GM21786 (cell line): ENCODE data around the gene OR6A2.

Source experiments
- ATAC-seq: cut with Tn5 transposase; IDR thresholded peaks from one replicate; pipeline ENCODE4 v1.9.1; 2021; ENCODE audit not compliant: unreplicated experiment

Gene OR6A2

DNA sequence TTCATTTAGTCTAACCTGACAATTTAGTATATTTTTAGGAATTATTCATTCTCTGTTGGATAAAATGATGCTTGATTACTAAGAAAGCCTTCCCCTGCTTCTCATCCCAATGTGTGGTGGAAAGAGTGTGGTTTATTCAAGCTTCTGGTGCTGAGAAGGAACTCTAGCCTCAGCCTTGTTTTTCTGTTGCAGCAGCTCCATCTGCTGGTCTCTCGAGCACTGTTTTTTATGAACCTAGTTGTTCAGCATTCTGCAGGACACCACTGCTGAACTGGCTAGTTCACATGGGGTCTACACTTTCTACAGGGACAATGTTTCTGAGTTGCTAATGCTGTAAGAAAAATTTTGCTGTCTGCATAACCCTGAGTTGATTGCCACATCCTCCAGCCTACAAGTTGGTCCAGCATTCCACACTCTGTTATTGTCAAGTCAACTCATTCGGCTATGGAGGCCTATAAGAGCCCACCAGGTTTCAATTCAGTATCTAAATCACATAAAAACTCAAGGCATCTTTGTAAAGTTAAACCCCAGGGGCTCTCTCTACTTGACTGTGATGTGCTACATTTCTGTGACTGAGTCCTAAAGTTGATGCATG is 42.0 kb downstream of the OR6A2 start:
- ATAC-seq = peak; percentile 68

DNA sequence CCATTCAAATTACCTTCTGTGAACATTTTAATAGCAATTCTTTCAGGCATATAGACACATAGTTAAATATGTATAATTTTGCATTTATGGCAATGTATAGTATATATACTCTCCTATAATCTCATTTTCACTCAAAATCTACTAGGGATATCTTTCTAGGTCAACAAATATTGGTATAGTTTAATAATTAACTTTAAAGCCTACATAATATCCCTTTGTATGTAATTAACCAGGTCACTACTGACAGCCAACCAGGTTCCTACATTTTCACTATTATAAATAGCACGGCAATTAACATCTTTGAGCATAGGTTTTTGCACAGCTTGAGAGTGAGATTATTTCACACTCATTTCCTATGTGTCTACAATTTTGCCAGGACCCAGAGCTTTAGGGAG is 43.5 kb downstream of the OR6A2 start:
- ATAC-seq = no peak

DNA sequence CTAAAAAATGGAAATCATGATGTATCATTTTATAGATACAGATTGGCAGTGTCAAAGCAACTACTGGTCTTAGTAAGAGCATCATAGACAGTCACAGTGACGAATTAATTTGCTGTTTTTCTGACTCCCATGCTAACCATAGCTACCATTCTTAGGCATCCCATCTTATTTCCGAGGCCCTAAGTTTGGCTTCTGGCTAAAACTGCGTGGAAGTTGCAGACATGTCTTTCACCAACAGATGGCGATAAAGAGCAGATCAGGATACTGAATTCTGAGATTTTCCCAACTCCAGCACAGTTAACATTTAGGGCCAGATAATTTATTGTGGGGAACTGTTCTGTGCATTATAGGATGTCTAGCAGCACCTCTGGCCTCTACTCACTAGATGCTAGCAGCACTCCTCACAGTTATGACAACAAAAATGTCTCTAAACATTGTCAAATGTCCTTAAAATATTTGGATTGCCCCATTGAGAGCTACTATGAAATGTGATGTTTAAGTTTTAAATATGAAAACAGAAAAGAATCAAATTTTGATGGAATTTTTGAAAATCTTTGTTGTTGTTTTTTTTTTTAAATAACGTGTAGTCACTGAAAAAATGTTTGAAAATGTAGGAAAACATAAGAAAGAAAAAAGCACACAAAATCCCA is 44.1 kb downstream of the OR6A2 start:
- no peak for ATAC-seq

DNA sequence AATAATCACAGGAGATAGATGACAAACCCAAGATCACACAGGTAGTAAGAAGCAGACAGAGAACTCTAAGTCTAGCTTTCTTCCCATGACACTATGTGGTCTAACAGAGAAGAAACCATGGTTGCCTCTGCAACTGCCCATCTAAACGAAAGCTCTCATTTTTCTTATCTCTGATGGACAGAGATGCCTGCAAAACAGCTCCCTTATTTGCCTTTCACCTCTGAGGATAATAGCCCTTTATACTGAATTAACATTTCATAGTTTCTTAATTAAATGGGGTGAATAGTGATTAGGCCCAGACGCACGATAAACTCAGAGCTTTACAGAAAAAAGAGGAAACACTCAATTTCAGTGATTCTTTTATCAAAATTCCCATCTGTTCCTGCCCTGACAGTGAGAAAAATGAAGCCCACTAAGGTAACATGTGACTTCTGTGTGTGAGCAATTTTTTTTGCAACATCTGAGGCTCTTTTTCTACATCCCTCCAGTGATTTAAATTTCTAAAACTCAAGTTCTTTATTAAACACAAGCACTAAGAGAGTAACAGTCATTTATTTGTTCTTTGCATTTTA is 52.3 kb downstream of the OR6A2 start:
- no peak for ATAC-seq

DNA sequence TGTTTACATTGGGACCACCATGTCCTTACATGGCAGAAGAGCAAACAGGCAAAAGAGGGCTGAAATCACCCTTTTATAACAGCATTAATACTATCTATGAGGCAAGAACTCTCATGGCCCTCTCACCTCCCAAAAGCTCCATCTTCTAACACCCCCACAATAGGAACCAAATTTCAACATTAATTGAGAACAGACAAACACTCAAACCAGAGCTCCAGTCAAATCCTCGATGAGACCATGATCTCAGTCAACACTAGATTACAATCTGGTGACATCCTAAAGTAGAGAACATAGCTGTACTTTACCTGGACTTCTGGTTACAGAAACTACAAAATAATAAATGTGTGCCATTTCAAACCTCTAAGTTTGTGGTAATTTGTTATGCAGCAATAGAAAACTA is 52.9 kb downstream of the OR6A2 start:
- ATAC-seq = no peak

DNA sequence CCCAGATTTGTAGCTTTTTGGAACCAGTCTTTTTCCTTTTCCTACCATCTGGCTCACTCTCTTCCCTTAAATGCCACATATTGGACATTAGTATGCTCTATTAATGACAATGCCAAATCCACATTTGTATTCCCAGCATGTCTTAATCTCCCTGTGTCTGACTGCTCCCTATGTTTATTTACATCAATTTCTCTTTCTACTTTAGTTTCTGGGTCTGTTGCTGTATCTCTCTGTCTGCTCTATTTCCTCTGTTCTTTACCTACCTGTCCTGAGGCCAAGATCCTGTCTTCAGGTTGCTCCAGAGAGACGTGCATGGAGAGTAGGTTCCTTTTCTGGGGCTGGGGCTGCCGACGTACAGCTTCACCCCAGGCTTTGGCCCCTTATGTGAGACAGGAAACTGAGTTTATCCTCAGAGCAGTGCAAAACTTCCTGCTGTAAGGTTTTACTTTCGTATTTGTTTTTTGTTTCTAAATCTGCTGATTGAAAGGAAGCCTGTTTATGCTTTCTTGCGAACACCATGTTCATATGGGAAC is 53.3 kb downstream of the OR6A2 start:
- peak; percentile 86 for ATAC-seq

DNA sequence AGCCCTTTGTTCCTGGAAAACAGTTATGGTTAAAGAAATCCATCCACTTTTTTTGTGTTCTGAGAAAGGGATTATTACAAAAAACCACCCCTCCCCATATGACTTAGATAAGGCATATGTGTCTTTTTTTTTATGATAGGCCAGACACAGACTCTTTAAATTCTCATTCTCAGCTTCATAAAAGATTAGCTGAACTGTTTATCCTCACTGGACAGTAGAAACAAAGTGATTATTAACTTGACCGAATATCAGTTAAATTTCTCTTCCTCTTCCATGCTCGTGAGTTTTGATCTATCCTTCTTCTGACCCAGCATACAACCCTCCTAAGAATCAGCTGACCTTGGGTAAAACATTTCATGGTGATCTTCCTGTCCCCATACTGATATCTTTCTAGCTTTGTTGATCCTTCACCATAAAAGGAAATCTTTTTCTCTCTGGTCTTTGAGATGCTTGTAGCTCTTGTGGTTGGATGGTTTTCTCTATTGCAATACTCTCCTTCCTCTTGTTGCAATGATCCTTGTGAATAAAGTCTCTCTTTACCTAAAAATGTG is 53.9 kb downstream of the OR6A2 start:
- peak; percentile 57 for ATAC-seq

DNA sequence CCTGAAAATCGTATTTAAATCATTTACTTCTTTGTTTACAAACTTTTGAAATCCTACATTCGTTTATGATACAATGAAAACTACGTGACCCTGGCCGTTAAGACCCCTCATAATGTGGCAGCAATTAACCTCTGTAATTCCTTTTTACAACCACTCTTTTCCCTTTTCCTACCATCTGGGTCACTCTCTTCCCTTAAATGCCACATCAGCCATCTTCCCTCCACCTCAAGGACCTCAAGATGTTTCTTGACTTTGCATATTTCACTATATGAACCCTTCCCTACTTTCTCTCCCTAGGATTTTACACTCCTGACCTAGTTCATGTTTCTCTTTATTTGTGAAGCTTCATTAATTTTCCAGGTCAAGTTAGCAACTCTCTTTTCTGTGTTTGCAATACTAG is 54.5 kb downstream of the OR6A2 start:
- ATAC-seq = no peak

DNA sequence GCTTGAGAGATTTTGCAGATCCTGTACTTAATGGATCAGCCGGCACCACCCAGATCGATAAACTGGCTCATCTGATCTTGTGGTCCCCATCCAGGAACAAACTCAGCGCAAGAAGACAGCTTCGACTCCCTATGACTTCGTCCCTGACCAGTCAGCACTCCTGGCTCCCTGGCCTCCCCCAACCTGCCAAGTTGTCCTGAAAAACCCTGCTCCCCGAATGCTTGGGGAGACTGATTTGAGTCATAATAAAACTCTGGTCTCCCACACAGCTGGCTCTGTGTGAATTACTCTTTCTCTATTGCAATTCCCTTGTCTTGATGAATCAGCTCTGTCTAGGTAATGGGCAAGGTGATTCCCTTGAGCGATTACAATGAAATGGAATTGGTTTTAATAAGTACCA is 57.2 kb downstream of the OR6A2 start:
- ATAC-seq = no peak
